Mesenteric fat pad (tissue), 1 donor: ENCODE results near the gene NPPB. TPM values are rescaled to one million over a fixed set of nuclear protein-coding genes. Genes with fewer than 3 reads are reported as not detected.
"Not testable (repeated sequence)": the region's sequence is repeated elsewhere in the genome, so short reads cannot be mapped to it uniquely, and the experiment has no call there.

Source experiments
- DNase-seq: peaks from one replicate; pipeline ENCODE4 v3.0.0-alpha.2; 2020; ENCODE audit warnings: low spot score
- long read RNA-seq: library from polyadenylated mRNA; unstranded; transcript quantifications from one replicate; pipeline ENCODE4 v2.0.0, GENCODE V29; 2020
- total RNA-seq: library from RNA; stranded (reverse); fragmentation: NEBNext Ultra II Directional; extraction: Animal tissue kit (Norgen Biotek cat#: 25700); gene quantifications from one replicate; pipeline ENCODE4 v1.2.1, GENCODE V29; 2021
- donor health status: DM: yes; HTN: yes; CAD: no.

Gene NPPB
- not detected for total RNA-seq
- long read RNA-seq = 0 reads

DNA sequence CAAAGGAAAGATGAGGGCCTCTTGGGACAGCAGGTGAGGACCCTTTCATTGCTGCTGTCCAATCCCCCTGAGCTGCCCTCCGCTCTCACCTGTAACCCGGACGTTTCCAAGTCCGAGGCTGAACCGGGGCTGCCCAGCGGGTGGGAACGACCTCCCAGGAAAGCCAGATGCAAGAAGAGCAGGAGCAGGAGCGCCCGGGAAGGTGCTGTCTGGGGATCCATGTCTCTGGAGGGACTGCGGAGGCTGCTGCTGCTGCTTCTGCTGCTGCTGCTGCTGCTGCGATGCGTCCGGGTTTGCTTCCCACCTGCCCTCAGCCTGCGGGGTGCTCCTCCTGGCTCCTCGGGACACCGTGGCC is at the start of gene NPPB:
TSS of gene NPPB (minus strand) at position 333 of the 355 bp plus-strand sequence. CDS start at position 221, 112 bp downstream.
- no peak for DNase-seq

DNA sequence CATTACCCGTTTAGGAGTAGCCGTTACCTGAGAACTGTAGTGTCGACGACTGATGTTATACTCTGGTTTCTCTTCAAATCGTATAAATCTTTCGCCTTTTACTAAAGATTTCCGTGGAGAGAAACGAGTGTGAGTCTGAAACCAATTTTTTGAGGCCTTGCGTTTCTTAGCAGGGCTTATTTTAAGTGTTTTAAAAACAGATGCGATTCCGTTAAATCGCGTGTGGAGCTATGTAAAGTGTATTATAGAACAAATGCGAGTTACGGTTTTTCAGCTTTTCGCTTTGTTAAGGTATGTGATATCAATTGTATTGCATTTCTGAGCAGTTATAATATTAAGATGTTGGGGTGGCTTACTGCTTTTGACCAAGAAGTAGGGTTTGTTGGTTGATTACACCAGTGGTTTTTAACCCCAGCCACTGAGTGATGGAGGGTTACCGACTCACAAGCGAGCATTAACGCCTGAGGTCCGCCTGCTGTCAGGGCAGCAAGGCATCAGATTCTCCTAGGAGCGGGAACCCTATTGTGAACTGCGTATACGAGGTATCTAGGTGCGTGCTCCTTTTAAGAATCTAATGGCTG is 49.4 kb upstream of the NPPB start:
- DNase-seq = no peak

GRCh38 chr1:11907275-11908094 is 48.7 kb upstream of the NPPB start:
- peak; percentile 93 for DNase-seq

DNA sequence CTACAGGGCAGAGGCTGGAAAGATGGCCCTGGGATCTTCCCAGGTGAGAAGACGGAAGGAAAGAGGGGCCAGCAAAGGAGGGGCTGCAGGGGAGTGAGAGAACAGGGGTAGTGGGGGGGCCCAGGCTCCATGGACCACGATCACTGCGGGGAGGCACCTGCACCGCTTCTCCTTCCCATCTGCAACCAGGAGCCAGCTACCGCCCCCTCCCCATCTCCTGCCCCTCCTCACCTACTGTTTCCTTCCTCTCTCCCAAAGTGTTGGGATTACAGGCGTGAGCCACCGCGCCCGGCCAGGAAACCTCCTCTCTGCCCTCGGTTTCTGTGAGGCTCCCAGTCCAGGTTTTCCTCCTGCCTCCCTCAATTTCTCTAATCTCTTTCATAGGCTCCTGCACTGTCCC is 48.1 kb upstream of the NPPB start:
- no peak for DNase-seq

GRCh38 chr1:11904978-11905377 is 46.2 kb upstream of the NPPB start:
- no peak for DNase-seq

DNA sequence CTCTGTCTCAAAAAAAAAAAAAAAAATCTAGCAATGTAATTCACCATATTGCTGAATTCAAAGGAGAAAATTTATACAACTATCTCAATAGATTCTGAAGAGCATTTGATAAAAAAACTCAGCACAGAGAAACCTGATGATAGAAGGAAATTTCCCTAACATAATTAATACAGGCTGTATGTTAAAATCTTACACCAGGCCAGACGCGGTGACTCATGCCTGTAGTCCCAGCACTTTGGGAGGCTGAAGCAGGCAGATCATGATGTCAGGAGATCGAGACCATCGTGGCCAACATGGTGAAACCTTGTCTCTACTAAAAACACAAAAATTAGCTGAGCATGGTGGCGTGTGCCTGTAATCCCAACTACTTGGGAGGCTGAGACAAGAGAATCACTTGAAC is 45.4 kb upstream of the NPPB start:
- not testable (repeated sequence) for DNase-seq

- no peak for DNase-seq
These were observed 44.5 kb upstream of the NPPB start for GRCh38 chr1:11903210-11903609.

DNA sequence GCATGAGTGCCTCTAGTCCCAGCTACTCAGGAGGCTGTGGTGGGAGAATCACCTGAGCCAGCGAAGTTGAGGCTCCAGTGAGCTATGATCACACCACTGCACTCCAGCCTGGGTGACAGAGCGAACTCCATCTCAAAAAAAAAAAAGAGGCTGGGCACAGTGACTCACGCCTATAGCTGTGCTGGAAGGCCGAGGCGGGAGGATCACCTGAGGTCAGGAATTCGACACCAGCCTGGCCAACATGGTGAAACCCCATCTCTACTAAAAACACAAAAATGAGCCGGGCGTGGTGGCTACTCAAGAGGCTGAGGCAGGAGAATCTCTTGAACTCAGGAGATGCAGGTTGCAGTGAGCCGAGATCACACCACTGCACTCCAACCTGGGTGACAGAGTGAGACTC is 42.7 kb upstream of the NPPB start:
- DNase-seq = not testable (repeated sequence)

DNA sequence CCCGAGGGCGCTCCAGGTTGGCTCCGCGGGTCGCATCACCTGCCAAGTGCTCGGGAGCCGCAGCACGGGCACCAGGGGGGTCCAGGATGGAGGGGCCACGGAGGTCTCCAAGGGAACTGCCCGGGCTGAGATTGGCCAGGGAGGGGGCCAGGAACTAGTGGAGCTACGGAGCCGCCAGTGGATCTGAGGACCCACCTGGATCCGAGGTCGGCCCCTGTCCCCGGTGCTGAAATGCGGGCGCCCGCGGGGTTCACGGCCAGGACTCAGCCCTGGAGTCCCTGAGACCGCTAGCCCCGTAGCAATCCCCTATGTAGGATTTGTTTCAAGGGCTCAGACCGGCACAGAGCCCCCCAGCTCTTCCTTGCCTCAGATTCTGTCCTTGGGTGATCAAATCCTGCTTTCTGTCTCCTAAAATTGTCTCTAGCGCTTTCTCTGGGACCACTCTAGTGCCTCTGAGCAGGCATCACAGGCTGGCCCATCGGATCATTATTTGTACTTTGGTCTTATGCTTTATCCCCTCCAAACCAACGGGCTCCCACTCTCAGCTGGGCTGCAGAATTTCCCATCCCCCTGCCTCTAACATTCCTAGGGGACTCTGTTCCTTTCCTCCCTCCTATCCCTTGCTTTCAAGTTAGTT is 40.2 kb upstream of the NPPB start:
- DNase-seq = no peak

- no peak for DNase-seq
These were observed 39.5 kb upstream of the NPPB start for GRCh38 chr1:11898086-11898785.

DNA sequence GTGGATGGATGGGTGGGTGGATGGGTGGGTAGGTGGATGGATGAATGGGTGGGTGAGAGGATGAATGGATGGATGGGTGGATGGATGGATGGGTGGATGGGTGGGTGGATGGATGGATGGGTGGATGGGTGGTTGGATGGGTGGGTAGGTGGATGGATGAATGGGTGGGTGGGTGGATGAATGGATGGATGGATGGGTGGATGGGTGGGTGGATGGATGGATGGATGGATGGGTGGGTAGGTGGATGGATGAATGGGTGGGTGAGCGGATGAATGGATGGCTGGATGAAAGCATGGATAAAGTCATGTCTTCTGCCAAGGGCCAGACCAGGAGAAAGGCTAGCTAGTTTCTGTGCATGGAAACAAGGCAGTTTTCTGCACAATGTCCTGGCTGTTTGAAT is 35.8 kb upstream of the NPPB start:
- DNase-seq = not testable (repeated sequence)

- DNase-seq = no peak
These were observed 35.1 kb upstream of the NPPB start for GRCh38 chr1:11893907-11894251.

GRCh38 chr1:11891433-11892186 is 32.9 kb upstream of the NPPB start:
- no peak for DNase-seq

GRCh38 chr1:11888877-11889208 is 30.1 kb upstream of the NPPB start:
- no peak for DNase-seq

DNA sequence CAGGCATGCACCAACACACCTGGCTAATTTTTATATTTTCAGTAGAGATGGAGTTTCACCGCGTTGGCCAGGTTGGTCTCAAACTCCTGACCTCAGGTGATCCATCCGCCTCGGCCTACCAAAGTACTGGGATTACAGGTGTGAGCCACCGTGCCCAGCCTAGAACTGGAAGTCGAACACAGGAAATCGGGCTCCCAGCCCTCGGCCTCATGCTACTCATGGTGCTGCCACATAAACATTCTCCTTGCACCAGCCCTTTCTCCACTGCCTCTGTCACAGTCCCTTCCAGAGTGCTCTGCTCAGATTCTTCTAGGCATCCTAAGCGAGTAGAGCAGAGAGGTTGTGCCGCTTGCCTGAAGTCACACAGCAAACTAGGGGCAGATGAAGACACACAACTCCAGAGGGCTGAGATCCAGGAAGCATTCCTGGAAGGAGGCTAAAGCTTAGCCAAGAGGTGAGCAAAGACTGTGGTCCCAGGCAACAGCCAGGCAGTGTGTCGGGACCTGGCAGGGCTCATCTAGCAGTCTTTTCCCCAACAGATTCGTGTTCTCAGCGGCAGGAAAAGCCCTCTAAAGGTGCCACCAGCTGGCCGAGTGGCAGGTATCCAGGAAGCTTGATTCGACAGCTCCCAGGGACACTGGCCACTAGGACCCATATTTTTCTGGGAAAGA is 29.6 kb upstream of the NPPB start:
- DNase-seq = no peak

DNA sequence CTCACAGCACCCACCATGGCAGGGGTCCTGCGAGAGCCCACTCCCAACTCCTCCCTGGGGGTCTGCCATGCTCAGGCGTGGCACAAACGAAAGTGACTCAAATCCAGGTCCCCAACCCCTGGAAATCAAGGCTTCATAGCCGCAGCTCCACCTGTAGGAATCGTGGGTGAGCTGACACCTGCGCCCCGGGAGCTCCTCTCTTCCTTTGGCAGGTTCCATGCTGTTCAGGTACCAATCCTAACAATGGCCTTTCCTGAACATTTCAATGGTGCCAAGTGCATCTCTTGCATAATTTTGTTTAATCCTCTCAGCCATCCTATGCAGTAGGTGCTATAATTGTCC is 28.9 kb upstream of the NPPB start:
- no peak for DNase-seq

DNA sequence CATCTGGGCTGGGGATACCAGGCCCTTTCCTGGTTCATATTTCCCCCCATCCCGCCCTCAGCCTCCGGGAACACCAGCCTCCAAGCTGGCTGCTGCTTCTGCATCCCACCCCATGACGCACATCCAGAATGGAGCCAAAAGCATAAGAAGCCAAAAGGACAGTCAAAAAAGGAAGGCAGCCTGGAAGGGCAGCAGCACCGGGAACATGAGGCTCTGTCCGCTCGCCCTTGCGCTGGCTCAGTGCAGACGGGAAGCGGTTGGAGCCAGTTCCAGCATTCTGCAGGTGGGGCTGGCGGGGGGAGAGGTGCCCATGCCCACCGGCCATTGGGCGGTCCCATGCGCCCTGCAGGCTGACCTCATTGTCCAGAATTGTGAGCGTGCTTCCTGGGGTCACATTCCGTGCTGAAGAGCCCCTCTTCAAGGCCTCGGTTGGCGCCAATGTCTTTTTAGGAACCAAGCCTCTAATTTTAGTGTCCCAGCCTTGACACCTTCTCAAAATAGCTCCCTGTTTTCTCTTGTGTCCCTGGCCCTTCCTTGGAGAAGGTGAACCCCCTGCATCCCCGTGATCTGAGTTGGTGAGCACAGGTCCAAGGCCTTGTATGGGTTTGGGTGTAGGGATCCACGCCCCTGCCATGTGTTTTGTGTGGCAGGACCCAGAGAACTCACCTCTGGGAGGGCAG is 28.4 kb upstream of the NPPB start:
- DNase-seq = no peak

DNA sequence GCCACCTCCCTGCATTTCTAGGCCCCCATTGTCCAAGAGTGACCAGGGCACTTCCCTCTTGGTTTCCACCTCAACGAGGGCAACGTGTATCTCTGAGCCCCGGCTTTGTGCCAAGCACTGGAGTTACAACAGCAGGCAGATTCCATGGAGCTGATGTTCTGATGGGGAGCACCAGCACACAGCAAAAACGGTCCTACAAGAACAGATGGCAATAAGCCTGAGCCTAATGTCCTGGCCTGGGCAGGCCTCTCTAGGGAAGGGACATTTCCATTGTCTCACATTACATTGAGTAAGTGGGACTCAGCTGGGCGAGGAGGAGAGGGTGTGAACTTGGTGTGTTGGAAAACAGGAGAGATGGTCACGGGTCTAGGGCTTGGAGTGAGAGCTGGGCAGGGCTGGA is 27.2 kb upstream of the NPPB start:
- no peak for DNase-seq

- DNase-seq = no peak
These were observed 24.2 kb upstream of the NPPB start for GRCh38 chr1:11882814-11883538.
